Measurements from ENCODE around the gene IQCH. TPM values are rescaled to one million over a fixed set of nuclear protein-coding genes. Genes with fewer than 3 reads are reported as not detected.

The IQCH gene
- total RNA-seq, 2 donors from 2014 or later = 0.93 to 2.2 TPM

GRCh38 chr15:67319961-67320360 lies 65.4 kb downstream of the IQCH start:
- no peak for DNase-seq
- Histone ChIP-seq H3K4me3 (no peak overlapping the region), H3K36me3 (no peaks in the 10 kb centered on the region), H3K27ac (no peak overlapping the region), H3K9me3 (no peaks in the 10 kb centered on the region), H3K27me3 (no peaks in the 10 kb centered on the region), H3K9ac (ENCODE audit: low read depth in 2 of 2, low read length in 2 of 2) (no peak overlapping the region), H3K4me1 (no peaks in the 10 kb centered on the region)
- intact Hi-C loops (cut with DNase I) = no loop called here
- TF ChIP-seq CTCF (IDR thresholded peaks at IDR 0.05) = no peak

GRCh38 chr15:67321352-67321751 lies 66.8 kb downstream of the IQCH start:
- TF ChIP-seq CTCF (IDR thresholded peaks at IDR 0.05) = no peak

GRCh38 chr15:67322481-67322880 lies 67.9 kb downstream of the IQCH start:
- Histone ChIP-seq H3K4me3 (no peak overlapping the region), H3K36me3 (no peaks in the 10 kb centered on the region), H3K27me3 (no peaks in the 10 kb centered on the region), H3K27ac (no peak overlapping the region), H3K9ac (ENCODE audit: low read depth in 2 of 2, low read length in 2 of 2) (no peak overlapping the region), H3K4me1 (no peaks in the 10 kb centered on the region), H3K9me3 (no peaks in the 10 kb centered on the region)
- intact Hi-C loops (cut with DNase I) = no loop called here
- no peak for DNase-seq
- TF ChIP-seq CTCF (IDR thresholded peaks at IDR 0.05) = no peak

More at GRCh38 chr15:67321352-67321751, 66.8 kb downstream of the IQCH start:
- H3K27ac ChIP-seq = no peak overlapping the region
- no peak overlapping the region for H3K9ac ChIP-seq (ENCODE audit: low read depth in 2 of 2, low read length in 2 of 2)
- no peak overlapping the region for H3K4me3 ChIP-seq
- no peaks in the 10 kb centered on the region for H3K27me3 ChIP-seq
- DNase-seq = no peak
- H3K4me1 ChIP-seq = no peaks in the 10 kb centered on the region
- intact Hi-C loops (cut with DNase I) = no loop called here
- no peaks in the 10 kb centered on the region for H3K36me3 ChIP-seq
- no peaks in the 10 kb centered on the region for H3K9me3 ChIP-seq

GRCh38 chr15:67327312-67327711 lies 72.7 kb downstream of the IQCH start:
- intact Hi-C loops (cut with DNase I) = no loop called here
- no peak for DNase-seq
- no peak for TF ChIP-seq CTCF (IDR thresholded peaks at IDR 0.05)
- Histone ChIP-seq H3K27ac (no peak overlapping the region), H3K9me3 (no peaks in the 10 kb centered on the region), H3K9ac (ENCODE audit: low read depth in 2 of 2, low read length in 2 of 2) (no peak overlapping the region), H3K27me3 (no peaks in the 10 kb centered on the region), H3K4me1 (no peaks in the 10 kb centered on the region), H3K4me3 (no peak overlapping the region), H3K36me3 (no peaks in the 10 kb centered on the region)

GRCh38 chr15:67327737-67328136 lies 73.2 kb downstream of the IQCH start:
- no peaks in the 10 kb centered on the region for H3K36me3 ChIP-seq
- no peak overlapping the region for H3K9ac ChIP-seq (ENCODE audit: low read depth in 2 of 2, low read length in 2 of 2)
- DNase-seq = no peak
- no peaks in the 10 kb centered on the region for H3K9me3 ChIP-seq
- no peak overlapping the region for H3K27ac ChIP-seq
- H3K4me1 ChIP-seq = no peaks in the 10 kb centered on the region
- intact Hi-C loops (cut with DNase I) = no loop called here
- TF ChIP-seq CTCF (IDR thresholded peaks at IDR 0.05) = no peak
- H3K27me3 ChIP-seq = no peaks in the 10 kb centered on the region
- H3K4me3 ChIP-seq = no peak overlapping the region

Measured in colonic mucosa (tissue), 4 donors.